ENCODE measurements around the gene FTH1.
"Not testable (repeated sequence)": the region's sequence is repeated elsewhere in the genome, so short reads cannot be mapped to it uniquely, and the experiment has no call there.

Gene FTH1

GRCh38 chr11:61978703-61979661 lies 11.5 kb upstream of the FTH1 start:
- peak; percentile 42 for DNase-seq

- DNase-seq = no peak
Measured at GRCh38 chr11:61976813-61977475, 9.5 kb upstream of the FTH1 start.

DNA sequence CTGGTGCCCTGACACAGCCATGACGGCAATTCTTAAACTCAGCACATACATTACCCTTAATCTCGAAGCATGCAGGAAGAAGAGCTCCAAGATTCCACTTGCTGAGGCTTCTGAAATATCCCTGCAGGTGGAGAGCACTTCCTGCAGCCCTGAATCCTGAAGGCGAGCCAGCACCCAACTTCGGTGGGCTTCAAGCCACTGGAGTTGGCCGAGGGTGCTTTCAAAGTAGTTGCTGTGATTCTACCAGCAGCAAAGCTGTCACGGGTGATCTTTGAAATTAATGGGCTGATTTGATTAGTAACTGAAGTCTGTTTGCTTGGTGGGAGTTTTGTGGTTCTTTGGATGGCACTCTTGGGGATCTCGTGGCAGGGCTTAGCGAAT lies 9.0 kb upstream of the FTH1 start:
- no peak for DNase-seq

DNA sequence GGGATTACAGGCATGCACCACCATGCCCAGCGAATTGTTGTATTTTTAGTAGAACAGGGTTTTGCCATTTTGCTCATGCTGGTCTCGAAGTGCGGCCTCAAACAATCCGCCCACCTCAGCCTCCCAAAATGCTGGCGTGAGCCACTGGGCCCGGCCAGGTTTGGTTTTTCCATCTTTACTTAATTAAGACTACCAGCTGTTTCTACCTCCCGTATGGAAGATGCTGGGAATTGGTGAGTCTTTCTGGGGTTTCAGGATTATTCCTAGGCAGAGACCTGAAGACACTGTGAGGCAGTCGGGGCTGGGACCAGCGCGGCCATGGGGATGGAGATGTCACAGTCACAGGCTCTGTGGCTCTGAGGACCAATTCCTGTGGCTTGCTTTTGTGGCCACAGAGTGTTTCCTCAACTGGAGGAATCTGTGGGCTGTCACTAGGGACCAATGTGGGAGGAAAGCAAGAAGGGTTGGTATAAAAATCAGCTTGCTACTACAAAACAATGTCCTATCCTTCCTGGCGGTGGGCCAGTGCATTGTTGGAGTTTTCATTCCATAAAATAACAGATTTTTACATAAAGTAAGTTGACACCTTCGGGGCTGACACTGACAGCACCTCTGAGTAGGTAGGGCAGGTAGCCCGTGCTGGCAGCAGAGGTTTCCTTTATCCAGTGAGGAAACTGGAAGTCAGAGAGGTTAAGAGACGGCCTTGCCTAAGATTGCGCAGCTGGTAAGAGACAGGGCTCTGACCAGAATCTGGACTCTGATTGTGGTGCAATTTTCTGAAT lies 8.4 kb upstream of the FTH1 start:
- no peak for DNase-seq

DNA sequence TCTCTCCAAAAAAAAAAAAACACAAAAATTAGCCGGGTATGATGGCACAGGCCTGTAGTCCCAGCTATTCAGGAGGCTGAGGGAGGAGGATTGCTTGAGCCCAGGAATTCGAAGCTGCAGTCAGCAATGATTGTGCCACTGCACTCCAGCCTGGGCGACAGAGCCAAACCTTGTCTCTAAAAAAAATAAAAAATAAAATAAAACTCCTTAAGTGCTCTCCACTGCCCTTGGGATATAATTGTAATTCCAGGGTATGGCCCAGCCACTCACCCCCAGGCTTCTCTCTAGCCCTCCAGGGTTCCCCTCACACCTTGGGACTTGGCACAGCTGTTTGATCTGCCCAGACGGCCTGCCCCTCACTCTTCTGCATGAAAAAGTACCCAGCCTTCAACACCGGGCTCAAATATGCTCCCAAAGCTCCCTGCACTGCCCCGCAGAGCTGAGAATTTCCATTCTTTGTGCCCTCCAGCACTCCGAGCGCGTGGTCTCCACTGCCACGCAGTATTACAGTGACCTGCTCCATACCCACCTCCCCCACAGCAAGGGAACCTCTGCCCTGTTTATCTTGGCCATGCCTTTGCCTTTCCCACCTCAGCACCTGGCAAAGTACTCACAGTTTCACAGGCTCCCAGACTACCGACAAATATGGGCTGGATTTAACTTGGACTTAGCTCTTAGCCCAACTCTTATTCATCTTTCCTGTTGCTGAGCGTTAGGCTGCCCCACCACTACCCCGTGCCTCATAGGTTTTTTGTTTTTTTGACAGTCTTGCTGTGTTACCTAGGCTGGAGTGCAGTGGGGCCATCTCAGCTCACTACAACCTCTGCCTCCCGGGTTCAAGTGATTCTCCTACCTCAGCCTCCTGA lies 7.6 kb upstream of the FTH1 start:
- DNase-seq = no peak

- no peak for DNase-seq
Measured at GRCh38 chr11:61973476-61974162, 6.2 kb upstream of the FTH1 start.

DNA sequence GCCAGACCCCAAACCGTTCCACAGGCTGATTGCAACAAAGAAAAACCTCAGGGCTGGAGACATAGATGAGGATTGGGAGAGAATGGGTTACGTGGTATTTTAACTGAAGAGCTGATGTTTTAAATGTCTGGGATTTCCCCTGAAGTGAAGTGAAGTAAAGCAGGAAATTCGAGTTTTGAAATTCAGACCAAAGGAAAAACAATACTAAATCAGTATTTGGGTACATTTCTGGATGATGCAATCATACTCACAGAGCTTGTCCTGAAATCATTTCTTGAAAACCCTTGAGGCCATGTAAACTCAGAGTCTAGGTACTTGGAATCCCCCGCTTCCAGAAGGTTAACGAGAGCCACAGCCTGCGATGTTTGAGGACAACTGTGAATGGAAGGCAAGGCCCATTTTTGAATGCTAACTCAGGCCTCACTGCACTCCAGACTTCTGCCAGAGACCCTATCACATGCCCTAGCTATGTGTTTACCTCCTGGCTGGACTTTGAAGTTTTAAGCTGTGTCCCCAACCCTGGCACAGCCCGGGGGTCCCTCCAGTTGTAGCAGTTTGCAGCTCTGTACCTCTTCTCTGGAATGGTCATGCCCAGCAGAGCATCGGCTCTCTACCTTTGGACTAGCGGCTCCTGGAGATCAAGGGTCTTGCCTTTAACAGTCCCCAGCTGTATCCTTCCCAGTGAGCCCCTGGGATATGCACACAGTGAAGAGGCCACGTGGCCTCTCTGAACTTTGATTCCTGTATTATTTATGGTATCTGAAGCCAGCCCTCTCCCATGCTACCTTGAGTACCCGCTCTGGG lies 5.4 kb upstream of the FTH1 start:
- peak; percentile 82 for DNase-seq

GRCh38 chr11:61972112-61972671 lies 4.8 kb upstream of the FTH1 start:
- no peak for DNase-seq

- DNase-seq = peak; percentile 96
Measured at GRCh38 chr11:61971248-61972111, 4.0 kb upstream of the FTH1 start.

DNA sequence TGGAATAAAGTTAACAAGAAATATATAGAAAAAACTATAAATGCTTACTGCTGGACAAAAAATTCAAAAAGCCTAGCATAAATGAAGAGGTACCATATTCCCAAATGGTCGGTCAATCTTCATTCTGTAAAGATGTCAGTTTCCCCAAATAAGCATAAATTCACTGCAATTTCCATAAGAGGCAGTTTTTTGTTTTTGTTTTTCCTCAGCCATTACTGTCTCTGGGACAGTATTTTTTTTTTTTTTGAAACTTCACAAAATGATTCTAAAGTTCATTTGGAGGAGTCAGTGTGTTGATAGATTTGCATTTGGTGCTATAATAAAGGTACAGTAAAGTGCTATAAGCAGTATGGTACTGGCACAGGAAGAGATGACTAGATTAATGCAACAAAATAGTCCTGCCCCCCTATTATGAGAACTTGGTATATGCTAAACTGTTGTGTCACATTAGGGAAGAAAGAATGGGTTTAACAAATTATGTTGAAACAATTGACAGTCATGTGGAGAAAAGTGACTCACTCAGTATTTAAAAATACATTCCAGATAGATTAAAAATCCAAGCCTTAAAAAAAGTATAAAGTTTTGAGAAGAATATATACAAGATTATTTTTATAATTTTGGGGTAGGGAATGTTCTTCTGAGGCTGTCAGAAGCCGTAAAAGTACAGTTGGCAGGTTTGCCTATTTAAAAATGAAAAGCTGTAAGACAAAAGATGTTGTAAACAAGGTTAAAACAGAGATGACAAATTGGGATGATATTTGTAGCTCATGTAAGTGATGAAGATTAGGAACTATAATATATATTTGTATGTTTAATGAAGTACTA lies 2.6 kb upstream of the FTH1 start:
- no peak for DNase-seq

- DNase-seq = no peak
Measured at GRCh38 chr11:61969391-61969758, 1.9 kb upstream of the FTH1 start.

DNA sequence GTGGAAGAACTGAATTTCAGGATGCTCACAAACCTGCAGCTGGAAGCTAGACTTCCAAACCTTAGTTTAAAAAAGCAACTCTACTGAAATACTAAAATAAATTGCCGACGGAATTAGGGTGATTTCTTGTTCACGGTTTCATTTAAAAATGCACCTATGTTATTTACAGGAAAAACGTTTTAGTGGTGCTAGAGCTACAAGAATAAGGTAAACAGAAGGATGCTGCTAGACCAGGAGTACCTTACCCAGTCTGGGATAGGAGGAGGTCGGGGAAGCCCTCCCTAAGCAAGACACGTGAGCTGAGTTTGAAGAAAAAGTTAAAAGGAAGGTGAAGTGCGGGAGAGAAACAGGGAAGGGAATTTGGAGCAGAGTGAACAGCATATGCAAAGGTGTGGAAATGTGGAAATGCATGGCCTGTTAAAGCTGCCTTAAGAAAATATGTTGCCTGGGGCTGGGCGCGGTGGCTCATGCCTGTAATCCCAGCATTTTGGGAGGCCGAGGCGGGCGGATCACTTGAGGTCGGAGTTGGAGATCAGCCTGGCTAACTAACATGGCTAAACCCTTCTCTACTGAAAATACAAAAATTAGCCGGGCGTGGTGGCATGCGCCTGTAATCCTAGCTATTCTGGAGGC lies 1.4 kb upstream of the FTH1 start:
- no peak for DNase-seq

- DNase-seq = no peak
Measured at GRCh38 chr11:61967924-61968757, 707 bp upstream of the FTH1 start.

DNA sequence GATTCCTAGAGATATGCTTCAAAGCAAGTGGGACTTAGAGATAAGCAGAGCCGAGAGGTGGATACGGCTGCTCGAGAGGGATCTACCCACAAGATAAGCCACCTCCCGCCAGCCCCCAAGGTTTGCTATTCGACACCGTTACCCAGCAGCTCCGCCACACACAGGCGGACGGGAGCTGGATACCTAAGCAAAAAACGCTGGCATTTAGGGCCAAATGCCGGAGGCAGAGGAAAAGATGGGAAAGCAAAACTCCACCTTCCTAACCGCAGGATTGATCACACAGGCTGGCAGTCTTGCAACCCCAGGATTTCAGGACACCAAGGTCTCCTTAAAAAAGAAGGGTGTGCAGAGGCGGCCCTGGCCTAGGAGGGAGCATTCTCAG lies 709 bp downstream of the FTH1 start:
- DNase-seq = no peak

DNA sequence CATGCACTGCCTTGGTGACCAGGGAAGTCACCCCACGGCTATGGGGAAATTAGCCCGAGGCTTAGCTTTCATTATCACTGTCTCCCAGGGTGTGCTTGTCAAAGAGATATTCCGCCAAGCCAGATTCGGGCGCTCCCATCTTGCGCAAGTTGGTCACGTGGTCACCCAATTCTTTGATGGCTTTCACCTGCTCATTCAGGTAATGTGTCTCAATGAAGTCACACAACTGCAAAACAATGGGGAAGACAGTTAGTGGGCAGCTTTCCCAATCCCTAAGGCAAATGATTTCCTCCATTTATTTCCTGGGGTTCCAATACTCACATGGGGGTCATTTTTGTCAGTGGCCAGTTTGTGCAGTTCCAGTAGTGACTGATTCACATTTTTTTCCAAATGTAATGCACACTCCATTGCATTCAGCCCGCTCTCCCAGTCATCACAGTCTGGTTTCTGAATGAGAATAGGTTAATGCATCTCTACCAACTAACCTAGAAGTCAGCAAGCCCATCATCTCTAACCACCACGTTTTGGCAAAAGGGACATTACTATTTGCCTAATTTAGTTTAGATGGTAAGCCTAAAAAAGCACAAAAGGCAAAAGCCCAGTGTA lies 2.7 kb downstream of the FTH1 start:
- DNase-seq = not testable (repeated sequence)

GRCh38 chr11:61964058-61964665 lies 3.3 kb downstream of the FTH1 start:
- no peak for DNase-seq
